HG02642 (cell line): ENCODE measurements around the gene GLB1L2.
"Not testable (repeated sequence)": the region's sequence is repeated elsewhere in the genome, so short reads cannot be mapped to it uniquely, and the experiment has no call there.

Experiments used
- ATAC-seq: cut with Tn5 transposase; IDR thresholded peaks from one replicate; pipeline ENCODE4 v1.9.1; 2021; ENCODE audit warnings: mild to moderate bottlenecking; ENCODE audit not compliant: unreplicated experiment, poor library complexity

The GLB1L2 gene

GRCh38 chr11:134331354-134332188 lies at the start of gene GLB1L2:
TSS of gene GLB1L2 (plus strand) at chr11:134331988. CDS start at chr11:134332062, 74 bp downstream.
- peak; percentile 88 for ATAC-seq

- no peak for ATAC-seq
These were observed 49.4 kb upstream of the GLB1L2 start for GRCh38 chr11:134282121-134283045.

- no peak for ATAC-seq
These were observed 48.1 kb upstream of the GLB1L2 start for GRCh38 chr11:134283461-134284230.

- ATAC-seq = not testable (repeated sequence)
These were observed 47.4 kb upstream of the GLB1L2 start for GRCh38 chr11:134284349-134284748.

- ATAC-seq = no peak
These were observed 44.2 kb upstream of the GLB1L2 start for GRCh38 chr11:134287561-134287960.

- no peak for ATAC-seq
These were observed 43.3 kb upstream of the GLB1L2 start for GRCh38 chr11:134288486-134288885.

GRCh38 chr11:134289167-134289566 lies 42.6 kb upstream of the GLB1L2 start:
- ATAC-seq = no peak

GRCh38 chr11:134289789-134290188 lies 42.0 kb upstream of the GLB1L2 start:
- ATAC-seq = no peak

GRCh38 chr11:134290646-134291045 lies 41.1 kb upstream of the GLB1L2 start:
- ATAC-seq = no peak

- no peak for ATAC-seq
These were observed 40.6 kb upstream of the GLB1L2 start for GRCh38 chr11:134291196-134291595.

- ATAC-seq = no peak
These were observed 39.1 kb upstream of the GLB1L2 start for GRCh38 chr11:134292661-134293060.

GRCh38 chr11:134293119-134294113 lies 38.4 kb upstream of the GLB1L2 start:
- no peak for ATAC-seq

GRCh38 chr11:134294664-134295063 lies 37.1 kb upstream of the GLB1L2 start:
- ATAC-seq = no peak

- ATAC-seq = no peak
These were observed 19.6 kb upstream of the GLB1L2 start for GRCh38 chr11:134312223-134312622.

GRCh38 chr11:134312807-134313206 lies 19.0 kb upstream of the GLB1L2 start:
- no peak for ATAC-seq

GRCh38 chr11:134313379-134313778 lies 18.4 kb upstream of the GLB1L2 start:
- no peak for ATAC-seq

GRCh38 chr11:134313821-134314607 lies 17.8 kb upstream of the GLB1L2 start:
- no peak for ATAC-seq

- no peak for ATAC-seq
These were observed 14.7 kb upstream of the GLB1L2 start for GRCh38 chr11:134317103-134317502.
